HepG2 (cell line): Measurements from ENCODE around the gene BMP8B.

Experiments
- CBX2 ChIP-seq, 2 experiments: fragments of 200-600 bp in 1 of 2; sonication (generic); formaldehyde crosslinking in 1 of 2; IDR thresholded peaks; 2 replicates each; pipeline versions ENCODE4 v1.7.0 to v1.8.1; 2018 to 2022; ENCODE audit warnings: low read depth in 2 of 2, low read length in 1 of 2, mild to moderate bottlenecking in 1 of 2, missing genetic modification reagents in 1 of 2
- CTCF ChIP-seq: sonication (generic); formaldehyde crosslinking; IDR thresholded peaks from 2 replicates; pipeline ENCODE4 v1.5.0; 2020; ENCODE audit warnings: mild to moderate bottlenecking, missing genetic modification reagents, moderate library complexity
- GTF2F1 ChIP-seq: fragments of 150-350 bp; IDR thresholded peaks from 2 replicates; pipeline ENCODE4 v1.6.1; 2014; ENCODE audit warnings: low read length
- RNF2 ChIP-seq: fragments of 450-650 bp; conservative IDR thresholded peaks from 2 replicates; pipeline ENCODE4 v1.6.1; 2016; ENCODE audit warnings: low read depth
- SMARCE1 ChIP-seq: fragments of 450-650 bp; IDR thresholded peaks from 2 replicates; pipeline ENCODE4 v1.6.1; 2017; ENCODE audit warnings: borderline replicate concordance
- TCF7L2 ChIP-seq: IDR thresholded peaks from 2 replicates; pipeline ENCODE4 v1.6.1; 2011; ENCODE audit warnings: mild to moderate bottlenecking, low read depth, low read length, moderate library complexity

GRCh38 chr1:39829791-39830533 lies 41.3 kb upstream of the BMP8B start:
- TF ChIP-seq TCF7L2 = no peak
- TF ChIP-seq GTF2F1 = no peak
- no peak for TF ChIP-seq SMARCE1
- TF ChIP-seq CTCF (CRISPR knock-in tag) = no peak
- no peak for TF ChIP-seq CBX2 (IDR thresholded peaks at IDR 0.05; ENCODE audit: low read depth, low read length)
- no peak for TF ChIP-seq CBX2 (CRISPR knock-in tag; IDR thresholded peaks at IDR 0.05; ENCODE audit: low read depth)
- no peak for TF ChIP-seq RNF2
